Stimulated activated CD8-positive, alpha-beta memory T cell treated with anti-CD3 and anti-CD28 coated beads, Interleukin-15, amount 100 ng/mL, for 1 hour (primary cell): ENCODE measurements around the gene UBE2L3.

Experiments
- DNase-seq: peaks from one replicate; pipeline ENCODE4 v3.0.0-alpha.2; 2020; ENCODE audit warnings: low read depth

UBE2L3 gene

GRCh38 chr22:21646608-21647590 is 79.4 kb downstream of the UBE2L3 start:
- peak; percentile 64 for DNase-seq

GRCh38 chr22:21650280-21650679 is 82.8 kb downstream of the UBE2L3 start:
- DNase-seq = no peak

DNA sequence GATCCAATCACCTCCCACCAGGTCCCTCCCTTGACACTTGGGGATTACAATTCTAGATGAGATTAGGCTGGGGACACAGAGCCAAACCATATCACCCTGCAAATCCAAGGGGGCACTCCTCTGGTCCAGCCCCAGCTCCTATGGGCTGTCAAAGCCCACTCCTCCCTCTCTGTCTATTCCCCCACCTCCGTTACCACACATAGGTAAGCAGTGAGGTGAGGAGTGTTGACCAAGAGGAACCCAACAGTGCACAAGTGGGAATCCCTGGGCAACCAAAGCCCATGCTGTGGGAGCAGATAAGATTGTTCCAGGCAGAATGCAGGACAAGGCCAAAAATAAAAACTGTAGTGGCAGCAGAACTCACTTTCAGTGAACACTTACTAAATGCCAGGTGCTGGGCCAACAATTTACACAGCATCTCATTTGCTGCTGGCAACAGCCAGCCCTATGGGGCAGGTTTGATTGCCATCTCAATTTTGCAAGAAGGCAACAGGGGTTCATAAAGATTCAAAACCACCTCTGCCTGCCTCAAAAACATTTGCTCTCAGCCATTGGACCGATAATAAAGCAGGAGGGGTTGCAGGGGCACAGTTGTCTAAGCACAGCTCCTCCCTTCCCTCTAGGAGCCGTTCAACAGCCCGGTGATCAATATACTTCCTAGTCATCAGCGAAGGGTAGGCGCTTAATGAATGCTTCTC is 83.5 kb downstream of the UBE2L3 start:
- DNase-seq = no peak

GRCh38 chr22:21651521-21652009 is 84.1 kb downstream of the UBE2L3 start:
- no peak for DNase-seq

DNA sequence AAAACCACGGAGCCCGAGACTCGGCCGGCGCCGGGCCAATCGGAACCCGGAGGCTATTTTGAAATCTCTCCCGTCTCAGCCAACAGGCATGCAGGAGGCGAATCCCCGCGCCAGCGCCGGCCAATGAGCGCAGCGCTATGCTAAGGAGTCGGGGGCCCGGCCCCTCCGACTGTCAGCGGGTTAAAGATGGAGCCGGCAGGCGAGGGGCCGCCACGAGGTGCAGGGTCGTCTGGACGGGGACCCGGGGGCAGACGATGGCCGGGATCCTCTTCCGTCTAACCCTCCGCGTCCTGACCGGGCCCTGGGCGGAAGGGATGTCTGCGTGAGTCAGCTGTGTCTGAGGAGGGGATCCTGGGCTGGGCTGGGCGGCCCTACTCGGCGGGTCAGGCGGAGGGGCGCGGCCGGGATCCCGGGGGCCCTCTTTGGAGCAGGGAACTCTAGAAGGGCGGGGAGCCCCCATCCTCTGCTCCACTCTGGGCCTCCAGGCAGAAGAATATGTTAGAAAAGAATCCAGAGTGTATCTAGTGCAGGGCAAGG is 84.6 kb downstream of the UBE2L3 start:
- peak; percentile 70 for DNase-seq

DNA sequence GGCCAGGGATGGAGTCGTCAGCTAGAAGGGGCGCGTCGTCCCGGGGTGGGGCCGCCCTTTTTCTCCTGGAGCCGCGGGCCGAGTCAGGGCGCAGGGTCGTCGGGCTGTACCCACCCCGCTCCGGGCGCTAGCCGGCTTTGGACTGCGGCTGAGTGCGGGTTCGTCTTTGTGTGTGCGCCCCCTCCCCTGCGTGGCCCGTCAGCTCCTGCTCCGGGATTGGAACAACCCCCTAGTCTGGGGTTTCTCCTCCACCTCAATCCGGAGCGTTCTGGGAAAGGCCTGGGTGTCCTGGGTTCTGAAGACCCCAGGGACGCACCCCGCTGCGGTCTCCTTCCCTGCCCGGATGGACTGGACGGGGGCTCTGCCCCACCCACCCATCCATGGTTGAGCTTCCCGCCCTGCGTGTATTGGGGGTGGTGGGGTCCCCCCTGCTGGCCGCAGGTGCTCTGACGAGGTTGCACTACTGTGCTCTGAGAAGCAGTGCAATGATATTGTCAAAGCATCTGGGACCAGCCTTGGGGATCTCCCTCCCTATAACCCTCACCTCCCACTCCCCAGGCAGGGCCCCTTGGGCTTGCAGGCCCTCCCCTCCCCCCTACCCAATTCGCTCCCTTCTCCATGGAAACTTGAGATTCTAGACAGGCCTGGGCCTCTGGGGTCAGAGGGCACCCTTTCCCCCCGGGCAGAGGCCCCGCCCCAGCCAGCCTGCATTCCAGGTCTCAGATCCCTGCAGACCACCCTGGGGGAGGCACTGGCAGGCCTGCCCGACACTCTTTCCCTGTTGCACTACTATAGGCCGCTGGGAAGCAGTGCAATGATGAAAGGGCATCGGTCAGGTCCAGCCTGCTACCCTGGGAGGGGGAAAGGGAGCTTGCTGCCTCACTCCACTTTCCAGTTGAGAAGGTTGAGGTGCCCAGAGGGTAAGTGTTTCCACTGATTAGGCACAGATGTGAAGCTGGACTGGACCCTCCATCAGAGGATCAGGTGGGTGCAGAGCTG is 85.3 kb downstream of the UBE2L3 start:
- DNase-seq = no peak

DNA sequence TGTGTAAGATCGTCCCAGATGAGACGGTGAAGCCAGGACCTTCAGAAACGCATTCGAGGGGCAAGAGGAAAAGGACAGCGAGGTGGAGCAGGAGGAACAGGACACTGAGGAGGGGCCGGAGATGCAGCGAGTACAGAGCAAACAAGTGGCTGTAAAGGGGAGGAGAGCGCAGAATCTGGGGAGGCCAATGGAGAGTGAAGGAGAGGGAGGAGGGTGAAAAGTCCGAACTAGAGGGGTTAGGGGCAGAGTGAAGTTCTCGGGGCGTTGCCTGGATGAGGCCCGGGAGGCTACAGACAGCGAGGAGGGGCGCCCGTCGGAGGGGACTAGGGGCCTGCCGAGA is 89.5 kb downstream of the UBE2L3 start:
- no peak for DNase-seq

GRCh38 chr22:21657360-21658032 is 90.0 kb downstream of the UBE2L3 start:
- DNase-seq = peak; percentile 40

- no peak for DNase-seq
Observed at GRCh38 chr22:21659864-21660525, 92.5 kb downstream of the UBE2L3 start.

DNA sequence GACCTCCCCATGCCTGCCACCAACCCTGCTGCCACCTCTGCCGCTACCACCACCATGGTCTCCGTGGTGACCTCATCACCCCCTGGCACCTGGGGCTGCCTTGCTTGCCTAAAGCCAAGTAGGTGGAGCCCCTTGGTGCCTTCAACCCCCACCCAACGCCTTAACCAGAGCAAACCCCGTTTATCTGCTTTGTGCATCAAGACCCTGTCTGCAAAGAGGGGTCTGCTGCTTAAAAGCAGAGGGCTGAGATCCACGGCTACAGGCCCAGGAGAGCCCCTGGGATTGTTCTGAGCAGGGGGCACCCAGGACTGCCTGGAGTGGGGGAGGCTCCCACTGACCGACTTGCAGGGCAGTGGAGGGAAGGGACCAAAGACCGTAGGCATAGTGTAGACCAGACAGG is 93.4 kb downstream of the UBE2L3 start:
- DNase-seq = no peak

GRCh38 chr22:21661991-21662390 is 94.5 kb downstream of the UBE2L3 start:
- no peak for DNase-seq

DNA sequence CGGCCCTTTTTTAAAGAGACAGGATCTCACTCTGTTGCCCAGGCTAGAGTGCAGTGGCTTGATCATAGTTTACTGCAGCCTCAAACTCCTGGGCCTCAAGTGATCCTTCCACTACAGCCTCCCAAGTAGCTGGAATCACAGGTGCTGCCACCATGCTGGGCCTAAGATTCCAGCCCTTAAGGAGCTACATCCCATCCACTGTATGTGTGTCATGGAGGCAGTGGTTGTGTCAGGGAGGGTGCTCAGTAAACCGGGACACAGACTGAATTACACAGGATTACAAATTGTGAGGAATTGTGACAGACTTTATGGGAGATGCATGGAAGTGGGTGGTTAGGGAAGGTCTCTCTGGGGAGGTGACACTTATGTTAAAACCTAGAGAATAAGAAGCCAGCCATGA is 96.2 kb downstream of the UBE2L3 start:
- DNase-seq = no peak

DNA sequence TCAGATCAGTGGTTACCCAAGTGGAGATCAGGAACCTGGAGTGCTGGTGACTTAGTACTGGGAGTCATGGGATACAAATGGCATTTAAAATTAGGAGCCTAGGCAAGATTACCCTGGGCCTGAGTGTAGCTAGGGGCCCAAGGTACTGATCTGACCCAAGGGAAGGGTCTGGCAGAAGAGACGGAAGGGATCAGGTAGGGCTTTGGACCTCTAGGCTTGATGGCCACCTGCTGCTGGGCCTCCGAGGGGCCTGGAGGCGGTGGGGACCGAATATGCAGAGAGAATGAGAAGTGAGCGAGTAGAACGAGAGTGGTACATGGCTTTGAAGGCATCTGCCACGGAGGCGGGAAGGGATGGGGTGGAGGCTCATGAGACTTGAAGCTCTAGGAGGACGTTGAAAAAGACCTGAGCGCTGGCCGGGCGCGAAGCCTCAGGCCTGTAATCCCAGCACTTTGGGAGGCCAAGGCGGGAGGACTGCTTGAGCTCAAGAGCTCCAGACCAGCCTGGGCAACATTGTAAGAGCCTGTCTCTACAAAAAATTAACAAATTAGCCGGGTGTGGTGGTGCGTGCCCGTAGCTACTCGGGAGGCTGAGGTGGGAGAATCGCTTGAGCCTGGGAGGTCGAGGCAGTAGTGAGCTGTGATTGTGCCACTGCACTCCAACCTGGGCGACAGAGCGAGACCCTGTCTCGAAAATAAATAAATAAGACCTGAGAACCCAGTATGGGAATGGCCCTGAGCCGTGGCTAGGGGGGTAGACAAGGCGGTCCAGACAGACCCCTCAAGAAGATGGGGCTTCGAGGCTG is 97.7 kb downstream of the UBE2L3 start:
- no peak for DNase-seq

DNA sequence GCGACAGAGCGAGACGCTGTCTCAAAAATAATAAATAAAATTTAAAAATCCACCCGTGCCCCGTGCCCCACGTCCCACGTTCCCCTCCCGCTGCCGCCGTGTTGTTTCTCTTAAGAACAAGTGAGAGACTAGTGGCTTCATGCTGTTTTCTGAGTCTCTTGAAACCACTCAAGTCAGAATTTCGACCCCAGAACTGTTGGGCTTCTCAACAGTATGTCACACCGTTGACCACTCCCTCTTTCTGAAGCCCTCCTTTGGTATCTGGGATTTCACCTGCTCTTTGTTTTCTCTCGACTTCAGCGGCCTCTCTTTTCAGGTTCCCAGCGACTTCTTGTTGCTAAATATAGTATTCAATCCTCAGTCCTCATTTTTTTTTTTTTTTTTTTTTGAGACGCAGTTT is 99.3 kb downstream of the UBE2L3 start:
- DNase-seq = no peak

- no peak for DNase-seq
Observed at GRCh38 chr22:21669026-21669425, 101.5 kb downstream of the UBE2L3 start.

DNA sequence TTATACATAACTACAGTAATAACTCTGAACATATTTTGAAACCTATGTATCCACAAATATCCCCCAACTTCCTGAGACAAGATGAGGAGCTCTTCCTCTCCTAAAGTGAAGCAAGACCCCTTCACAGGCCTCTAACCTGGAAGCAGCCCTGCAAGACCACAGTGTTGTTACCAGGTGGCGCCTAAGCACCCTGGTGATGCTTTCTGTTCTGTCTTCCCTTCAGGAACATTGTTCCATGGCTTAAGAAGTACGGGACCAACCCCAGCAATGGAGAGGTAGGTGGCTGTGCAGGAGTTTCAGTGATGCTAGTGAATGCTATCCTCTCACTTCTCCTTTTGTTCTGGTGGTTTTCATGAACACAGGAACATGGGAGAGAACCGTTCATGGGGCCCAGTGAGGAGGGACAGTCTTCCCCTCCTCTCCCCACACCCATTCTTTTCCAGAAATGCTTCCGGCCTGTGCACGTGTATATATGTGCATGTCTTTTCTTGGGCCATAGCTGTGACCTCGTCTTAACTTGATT is 104.7 kb downstream of the UBE2L3 start:
- DNase-seq = no peak
